HepG2 (cell line): ENCODE results near the gene ZNF491. TPM values are rescaled to one million over a fixed set of nuclear protein-coding genes. Genes with fewer than 3 reads are reported as not detected.

Source experiments
- ELF1 ChIP-seq: sonication (generic); formaldehyde crosslinking; IDR thresholded peaks from 2 replicates; pipeline ENCODE4 v1.4.0; 2020; ENCODE audit warnings: missing genetic modification reagents
- LCORL ChIP-seq, 2 experiments: fragments of 450-650 bp in 1 of 2; sonication (generic) in 1 of 2; formaldehyde crosslinking in 1 of 2; IDR thresholded peaks; 2 replicates each; pipeline versions ENCODE4 v1.5.0 to v1.6.1; 2017 to 2020; ENCODE audit warnings: antibody characterized with exemption in 1 of 2, missing genetic modification reagents in 1 of 2
- MED13 ChIP-seq: sonication (generic); formaldehyde crosslinking; IDR thresholded peaks from 2 replicates; pipeline ENCODE4 v1.5.0; 2020; ENCODE audit warnings: missing genetic modification reagents
- NFYC ChIP-seq: IDR thresholded peaks from 2 replicates; pipeline ENCODE4 v1.6.1; 2016; ENCODE audit warnings: missing genetic modification reagents, missing compliant biosample characterization
- ZBTB1 ChIP-seq: sonication (generic); formaldehyde crosslinking; IDR thresholded peaks from 2 replicates; pipeline ENCODE4 v1.4.0; 2020; ENCODE audit warnings: missing genetic modification reagents, borderline replicate concordance
- ZBTB38 ChIP-seq: sonication (generic); formaldehyde crosslinking; IDR thresholded peaks from 2 replicates; pipeline ENCODE4 v1.5.1; 2020; ENCODE audit warnings: mild to moderate bottlenecking, missing genetic modification reagents
- ZFX ChIP-seq: sonication (generic); formaldehyde crosslinking; IDR thresholded peaks from 2 replicates; pipeline ENCODE4 v1.4.0; 2020; ENCODE audit warnings: mild to moderate bottlenecking, low read depth, missing genetic modification reagents, moderate library complexity
- ZNF530 ChIP-seq: sonication (generic); formaldehyde crosslinking; IDR thresholded peaks from 2 replicates; pipeline ENCODE4 v1.5.0; 2020; ENCODE audit warnings: low read depth, mild to moderate bottlenecking, missing genetic modification reagents
- ZNF674 ChIP-seq: sonication (generic); formaldehyde crosslinking; IDR thresholded peaks from 2 replicates; pipeline ENCODE4 v1.5.0; 2020; ENCODE audit warnings: low read depth, mild to moderate bottlenecking, missing genetic modification reagents
- ZNF766 ChIP-seq: sonication (generic); formaldehyde crosslinking; IDR thresholded peaks from 2 replicates; pipeline ENCODE4 v1.5.0; 2020; ENCODE audit warnings: missing genetic modification reagents, borderline replicate concordance
- polyA plus RNA-seq, 8 experiments: library from polyadenylated mRNA; depleted of rRNA in 3 of 8; stranded (reverse) in 7 of 8; unstranded in 1 of 8; fragments of >200 nt; fragmentation: Illumina TruSeq in 4 of 8; extraction: Trizol in 4 of 8; gene quantifications; 2 replicates each; pipeline versions ENCODE4 v1.2.1 to v1.2.3, GENCODE V29; 2011 to 2016; ENCODE audit warnings: low read depth in 4 of 8, missing spikeins in 1 of 8, mixed read lengths in 1 of 8; ENCODE audit not compliant: insufficient read depth in 1 of 8
- total RNA-seq, 5 experiments: library from RNA; depleted of rRNA; stranded (reverse); fragments of >200 nt; fragmentation: Illumina TruSeq; extraction: Trizol; gene quantifications; 2 replicates each; pipeline ENCODE4 v1.2.3, GENCODE V29; 2016; ENCODE audit warnings: low read depth in 1 of 5
- TF ChIP-seq, protein P1 (sequence below): IDR thresholded peaks from 2 replicates; pipeline ENCODE4 v1.6.1; 2016; ENCODE audit warnings: missing compliant biosample characterization, missing genetic modification reagents, borderline replicate concordance
- TF ChIP-seq, protein P2 (sequence below): sonication (generic); formaldehyde crosslinking; IDR thresholded peaks from 2 replicates; pipeline ENCODE4 v1.5.0; 2020; ENCODE audit warnings: missing genetic modification reagents
- TF ChIP-seq, protein P3 (sequence below): IDR thresholded peaks from 2 replicates; pipeline ENCODE4 v1.6.1; 2016; ENCODE audit warnings: missing compliant biosample characterization, missing genetic modification reagents, borderline replicate concordance
- TF ChIP-seq, protein P4 (sequence below): sonication (generic); formaldehyde crosslinking; IDR thresholded peaks from 2 replicates; pipeline ENCODE4 v1.4.0; 2020; ENCODE audit warnings: missing genetic modification reagents
- TF ChIP-seq, protein P5 (sequence below): sonication (generic); formaldehyde crosslinking; IDR thresholded peaks from one replicate; pipeline ENCODE4 v1.5.1; 2020; ENCODE audit warnings: mild to moderate bottlenecking, missing genetic modification reagents; ENCODE audit errors: not compliant biosample characterization

ZNF491 gene
- total and polyA plus RNA-seq, 2 of the 13 experiments (the other 11 are each of a cell fraction or from before 2014, with no cell fraction given), result 0.57 to 2.2 TPM

DNA sequence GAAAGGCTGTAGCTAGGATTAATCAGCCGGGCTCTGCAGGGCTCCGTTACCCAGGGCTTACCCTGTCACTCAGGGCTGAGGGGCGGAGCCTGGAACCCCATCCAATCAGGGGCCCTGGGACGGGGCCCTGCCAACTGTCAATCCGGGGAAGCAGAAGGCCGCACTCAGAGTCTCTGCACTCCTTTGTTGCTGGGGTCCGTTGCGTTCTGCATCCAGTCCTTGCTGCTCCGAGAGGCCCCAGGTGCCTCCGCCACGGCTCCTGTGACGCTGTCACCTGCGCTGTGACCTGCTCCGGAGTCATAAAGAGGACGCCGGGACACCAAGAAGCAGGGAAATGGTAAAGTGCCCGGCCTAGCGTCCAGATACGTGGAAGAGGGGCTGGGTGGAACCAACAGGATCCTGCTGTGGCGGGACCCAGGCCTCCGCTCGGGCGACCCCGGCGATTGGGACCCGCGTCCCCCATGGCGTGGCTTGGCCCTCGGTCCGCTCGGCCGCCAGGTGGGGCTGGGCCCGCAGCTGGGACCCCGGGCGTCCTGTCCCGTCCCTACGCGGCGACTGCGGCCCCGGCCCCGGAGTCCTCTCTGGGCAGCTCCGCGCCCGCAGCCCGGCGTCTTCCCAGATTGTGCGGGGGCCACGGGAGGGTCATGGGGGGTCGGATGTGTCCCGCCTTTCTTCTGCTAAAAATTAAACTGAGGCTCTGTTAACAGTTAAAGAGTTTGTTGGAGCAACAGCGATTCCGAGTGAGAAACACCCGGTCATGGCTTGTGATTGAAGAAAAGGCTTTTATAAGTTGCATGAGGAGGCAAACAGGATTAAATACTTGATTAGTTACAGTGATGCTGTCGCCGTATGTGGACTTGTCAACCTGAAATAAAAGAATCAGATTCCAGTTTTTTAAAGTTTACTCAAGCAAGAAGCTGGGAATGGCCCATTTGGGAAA is at the start of gene ZNF491 (continued):
- TF ChIP-seq ZNF674 (no peak), ELF1 (CRISPR knock-in tag) (peak; percentile 9; the same call in 1 of the 2 replicates), ZNF530 (CRISPR knock-in tag) (no peak), LCORL (IDR thresholded peaks at IDR 0.05) (no peak), LCORL (CRISPR knock-in tag; IDR thresholded peaks at IDR 0.05) (peak; percentile 75), ZNF766 (no peak), ZBTB38 (CRISPR knock-in tag) (peak; percentile 41; the same call in 1 of the 2 replicates), ZFX (peak; percentile 93), MED13 (0 out of 2 replicates have a peak, but pooled peaks have one; percentile 55), NFYC (CRISPR knock-in tag) (peak; percentile 73), ZBTB1 (CRISPR knock-in tag) (no peak)
- TF ChIP-seq, protein P1, sequence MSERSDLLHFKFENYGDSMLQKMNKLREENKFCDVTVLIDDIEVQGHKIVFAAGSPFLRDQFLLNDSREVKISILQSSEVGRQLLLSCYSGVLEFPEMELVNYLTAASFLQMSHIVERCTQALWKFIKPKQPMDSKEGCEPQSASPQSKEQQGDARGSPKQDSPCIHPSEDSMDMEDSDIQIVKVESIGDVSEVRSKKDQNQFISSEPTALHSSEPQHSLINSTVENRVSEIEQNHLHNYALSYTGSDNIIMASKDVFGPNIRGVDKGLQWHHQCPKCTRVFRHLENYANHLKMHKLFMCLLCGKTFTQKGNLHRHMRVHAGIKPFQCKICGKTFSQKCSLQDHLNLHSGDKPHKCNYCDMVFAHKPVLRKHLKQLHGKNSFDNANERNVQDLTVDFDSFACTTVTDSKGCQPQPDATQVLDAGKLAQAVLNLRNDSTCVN (CRISPR knock-in tag), result peak; percentile 18; the same call in 1 of the 2 replicates
- TF ChIP-seq, protein P2, sequence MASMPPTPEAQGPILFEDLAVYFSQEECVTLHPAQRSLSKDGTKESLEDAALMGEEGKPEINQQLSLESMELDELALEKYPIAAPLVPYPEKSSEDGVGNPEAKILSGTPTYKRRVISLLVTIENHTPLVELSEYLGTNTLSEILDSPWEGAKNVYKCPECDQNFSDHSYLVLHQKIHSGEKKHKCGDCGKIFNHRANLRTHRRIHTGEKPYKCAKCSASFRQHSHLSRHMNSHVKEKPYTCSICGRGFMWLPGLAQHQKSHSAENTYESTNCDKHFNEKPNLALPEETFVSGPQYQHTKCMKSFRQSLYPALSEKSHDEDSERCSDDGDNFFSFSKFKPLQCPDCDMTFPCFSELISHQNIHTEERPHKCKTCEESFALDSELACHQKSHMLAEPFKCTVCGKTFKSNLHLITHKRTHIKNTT, result no peak
- TF ChIP-seq, protein P3, sequence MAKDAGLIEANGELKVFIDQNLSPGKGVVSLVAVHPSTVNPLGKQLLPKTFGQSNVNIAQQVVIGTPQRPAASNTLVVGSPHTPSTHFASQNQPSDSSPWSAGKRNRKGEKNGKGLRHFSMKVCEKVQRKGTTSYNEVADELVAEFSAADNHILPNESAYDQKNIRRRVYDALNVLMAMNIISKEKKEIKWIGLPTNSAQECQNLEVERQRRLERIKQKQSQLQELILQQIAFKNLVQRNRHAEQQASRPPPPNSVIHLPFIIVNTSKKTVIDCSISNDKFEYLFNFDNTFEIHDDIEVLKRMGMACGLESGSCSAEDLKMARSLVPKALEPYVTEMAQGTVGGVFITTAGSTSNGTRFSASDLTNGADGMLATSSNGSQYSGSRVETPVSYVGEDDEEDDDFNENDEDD (CRISPR knock-in tag), result 0 out of 2 replicates have a peak, but pooled peaks have one; percentile 10
- TF ChIP-seq, protein P4, sequence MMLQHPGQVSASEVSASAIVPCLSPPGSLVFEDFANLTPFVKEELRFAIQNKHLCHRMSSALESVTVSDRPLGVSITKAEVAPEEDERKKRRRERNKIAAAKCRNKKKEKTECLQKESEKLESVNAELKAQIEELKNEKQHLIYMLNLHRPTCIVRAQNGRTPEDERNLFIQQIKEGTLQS (CRISPR knock-in tag), result 0 out of 2 replicates have a peak, but pooled peaks have one; percentile 16
- TF ChIP-seq, protein P5, sequence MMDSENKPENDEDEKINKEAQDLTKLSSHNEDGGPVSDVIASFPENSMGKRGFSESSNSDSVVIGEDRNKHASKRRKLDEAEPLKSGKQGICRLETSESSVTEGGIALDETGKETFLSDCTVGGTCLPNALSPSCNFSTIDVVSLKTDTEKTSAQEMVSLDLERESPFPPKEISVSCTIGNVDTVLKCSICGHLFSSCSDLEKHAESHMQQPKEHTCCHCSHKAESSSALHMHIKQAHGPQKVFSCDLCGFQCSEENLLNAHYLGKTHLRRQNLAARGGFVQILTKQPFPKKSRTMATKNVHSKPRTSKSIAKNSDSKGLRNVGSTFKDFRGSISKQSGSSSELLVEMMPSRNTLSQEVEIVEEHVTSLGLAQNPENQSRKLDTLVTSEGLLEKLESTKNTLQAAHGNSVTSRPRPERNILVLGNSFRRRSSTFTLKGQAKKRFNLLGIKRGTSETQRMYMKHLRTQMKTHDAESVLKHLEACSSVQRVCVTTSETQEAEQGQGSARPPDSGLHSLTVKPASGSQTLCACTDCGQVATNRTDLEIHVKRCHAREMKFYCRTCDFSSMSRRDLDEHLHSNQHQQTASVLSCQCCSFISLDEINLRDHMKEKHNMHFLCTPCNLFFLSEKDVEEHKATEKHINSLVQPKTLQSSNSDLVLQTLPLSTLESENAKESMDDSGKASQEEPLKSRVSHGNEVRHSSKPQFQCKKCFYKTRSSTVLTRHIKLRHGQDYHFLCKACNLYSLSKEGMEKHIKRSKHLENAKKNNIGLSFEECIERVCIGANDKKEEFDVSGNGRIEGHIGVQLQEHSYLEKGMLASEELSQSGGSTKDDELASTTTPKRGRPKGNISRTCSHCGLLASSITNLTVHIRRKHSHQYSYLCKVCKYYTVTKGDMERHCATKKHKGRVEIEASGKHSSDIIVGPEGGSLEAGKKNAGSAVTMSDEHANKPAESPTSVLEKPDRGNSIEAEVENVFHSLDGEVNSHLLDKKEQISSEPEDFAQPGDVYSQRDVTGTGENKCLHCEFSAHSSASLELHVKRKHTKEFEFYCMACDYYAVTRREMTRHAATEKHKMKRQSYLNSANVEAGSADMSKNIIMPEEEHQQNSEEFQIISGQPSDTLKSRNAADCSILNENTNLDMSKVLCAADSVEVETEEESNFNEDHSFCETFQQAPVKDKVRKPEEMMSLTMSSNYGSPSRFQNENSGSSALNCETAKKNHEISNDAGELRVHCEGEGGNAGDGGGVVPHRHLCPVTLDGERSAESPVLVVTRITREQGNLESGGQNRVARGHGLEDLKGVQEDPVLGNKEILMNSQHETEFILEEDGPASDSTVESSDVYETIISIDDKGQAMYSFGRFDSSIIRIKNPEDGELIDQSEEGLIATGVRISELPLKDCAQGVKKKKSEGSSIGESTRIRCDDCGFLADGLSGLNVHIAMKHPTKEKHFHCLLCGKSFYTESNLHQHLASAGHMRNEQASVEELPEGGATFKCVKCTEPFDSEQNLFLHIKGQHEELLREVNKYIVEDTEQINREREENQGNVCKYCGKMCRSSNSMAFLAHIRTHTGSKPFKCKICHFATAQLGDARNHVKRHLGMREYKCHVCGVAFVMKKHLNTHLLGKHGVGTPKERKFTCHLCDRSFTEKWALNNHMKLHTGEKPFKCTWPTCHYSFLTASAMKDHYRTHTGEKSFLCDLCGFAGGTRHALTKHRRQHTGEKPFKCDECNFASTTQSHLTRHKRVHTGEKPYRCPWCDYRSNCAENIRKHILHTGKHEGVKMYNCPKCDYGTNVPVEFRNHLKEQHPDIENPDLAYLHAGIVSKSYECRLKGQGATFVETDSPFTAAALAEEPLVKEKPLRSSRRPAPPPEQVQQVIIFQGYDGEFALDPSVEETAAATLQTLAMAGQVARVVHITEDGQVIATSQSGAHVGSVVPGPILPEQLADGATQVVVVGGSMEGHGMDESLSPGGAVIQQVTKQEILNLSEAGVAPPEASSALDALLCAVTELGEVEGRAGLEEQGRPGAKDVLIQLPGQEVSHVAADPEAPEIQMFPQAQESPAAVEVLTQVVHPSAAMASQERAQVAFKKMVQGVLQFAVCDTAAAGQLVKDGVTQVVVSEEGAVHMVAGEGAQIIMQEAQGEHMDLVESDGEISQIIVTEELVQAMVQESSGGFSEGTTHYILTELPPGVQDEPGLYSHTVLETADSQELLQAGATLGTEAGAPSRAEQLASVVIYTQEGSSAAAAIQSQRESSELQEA, result peak; percentile 80
